Activated T-cell treated with anti-CD3 and anti-CD28 coated beads, Interleukin-2, amount 50 U/mL, for 4 hours (primary cell): ENCODE measurements around the gene AKT1S1. TPM values are rescaled to one million over a fixed set of nuclear protein-coding genes. Genes with fewer than 3 reads are reported as not detected.
"Not testable (repeated sequence)": the region's sequence is repeated elsewhere in the genome, so short reads cannot be mapped to it uniquely, and the experiment has no call there.

ENCODE experiments used
- ATAC-seq, 2 donors: fragments of 200-7000 bp; cut with Tn5 transposase; one replicate each; pipeline ENCODE4 v1.10.0; 2021
- DNase-seq: peaks from one replicate; pipeline ENCODE4 v3.0.0-alpha.2; 2020
- H3K27me3 Mint-ChIP-seq: one replicate; pipeline ENCODE4 v1.8.0; 2021; ENCODE audit warnings: low read depth, mixed read lengths
- H3K36me3 Mint-ChIP-seq: one replicate; pipeline ENCODE4 v1.8.0; 2022; ENCODE audit warnings: mixed read lengths; ENCODE audit not compliant: insufficient read depth
- H3K4me1 Mint-ChIP-seq: one replicate; pipeline ENCODE4 v1.8.0; 2021; ENCODE audit warnings: low read depth, mixed read lengths
- H3K4me3 Mint-ChIP-seq: one replicate; pipeline ENCODE4 v1.8.0; 2021; ENCODE audit warnings: mild to moderate bottlenecking, moderate library complexity, mixed read lengths
- H3K9me3 Mint-ChIP-seq: one replicate; pipeline ENCODE4 v1.8.0; 2021; ENCODE audit warnings: mixed read lengths
- total RNA-seq, 3 donors: library from RNA; stranded (reverse); gene quantifications; one replicate each; pipeline ENCODE4 v1.2.1, GENCODE V29; 2021

AKT1S1 gene
- total RNA-seq, 3 donors from 2014 or later, result 25.3 to 31.6 (median 28.0) TPM

- not testable (repeated sequence) for DNase-seq, H3K9me3 Mint-ChIP-seq, H3K27me3 Mint-ChIP-seq, ATAC-seq, H3K36me3 Mint-ChIP-seq
- H3K4me3 Mint-ChIP-seq, result peak overlapping the region; percentile 95
- H3K4me1 Mint-ChIP-seq, result peaks cover 19% of the 10 kb centered on the region
These were observed 57.6 kb downstream of the AKT1S1 start for GRCh38 chr19:49819452-49820115.

Other genes with a start within 250 kb of the AKT1S1 start
- 1 to 10 TPM; 2.3 to 3.8 (median 3.5) TPM for gene RRAS, start 237.2 kb downstream of the AKT1S1 start, total RNA-seq
- gene SCAF1, start 235.1 kb downstream of the AKT1S1 start, total RNA-seq, result 10 to 100 TPM; 81.7 to 82.9 (median 82.5) TPM
- 100 to 1,000 TPM; 140 to 160 (median 148) TPM for gene IRF3, start 211.5 kb downstream of the AKT1S1 start, total RNA-seq
- gene BCL2L12, start 211.4 kb downstream of the AKT1S1 start, total RNA-seq, result 10 to 100 TPM; 64.6 to 71.2 (median 71.1) TPM
- 100 to 1,000 TPM; 692 to 815 (median 725) TPM for gene PRMT1, start 200.1 kb downstream of the AKT1S1 start, total RNA-seq
- gene ADM5, start 187.8 kb downstream of the AKT1S1 start, total RNA-seq, result 10 to 100 TPM; 16.3 to 20.8 (median 17.2) TPM
- gene CPT1C, start 186.2 kb downstream of the AKT1S1 start, total RNA-seq, result 1 to 10 TPM in 1 of 3 donors, under 1 TPM in 2; 0.60 to 1.2 (median 0.95) TPM
- 1 to 10 TPM in 1 of 3 donors, under 1 TPM in 1, not detected in 1; 0.40 to 1.2 TPM for gene TSKS, start 114.0 kb downstream of the AKT1S1 start, total RNA-seq
- 10 to 100 TPM; 63.6 to 73.6 (median 71.5) TPM for gene AP2A1, start 110.4 kb downstream of the AKT1S1 start, total RNA-seq
- 10 to 100 TPM; 15.6 to 19.9 (median 18.5) TPM for gene FUZ, start 64.1 kb downstream of the AKT1S1 start, total RNA-seq
- 10 to 100 TPM; 44.1 to 51.0 (median 47.2) TPM for gene MED25, start 59.1 kb downstream of the AKT1S1 start, total RNA-seq
- gene PTOV1, start 26.2 kb downstream of the AKT1S1 start, total RNA-seq, result 10 to 100 TPM; 77.8 to 86.3 (median 83.7) TPM
- 100 to 1,000 TPM; 110 to 120 (median 110) TPM for gene PNKP, start 9.8 kb downstream of the AKT1S1 start, total RNA-seq
- 10 to 100 TPM; 29.1 to 30.5 (median 29.3) TPM for gene TBC1D17, start 347 bp upstream of the AKT1S1 start, total RNA-seq
- gene IL4I1, start 19.5 kb upstream of the AKT1S1 start, total RNA-seq, result 10 to 100 TPM; 24.7 to 52.7 (median 36.4) TPM
- 10 to 100 TPM; 58.4 to 73.1 (median 60.6) TPM for gene ATF5, start 51.9 kb upstream of the AKT1S1 start, total RNA-seq
- gene NUP62, start 52.1 kb upstream of the AKT1S1 start, total RNA-seq, result 100 to 1,000 TPM; 172 to 189 (median 184) TPM
- gene SIGLEC11, start 83.8 kb upstream of the AKT1S1 start, total RNA-seq, result not detected
- 10 to 100 TPM; 40.5 to 45.8 (median 40.5) TPM for gene VRK3, start 148.0 kb upstream of the AKT1S1 start, total RNA-seq
- 10 to 100 TPM in 2 of 3 donors, 1 to 10 TPM in 1; 9.5 to 12.7 (median 10.1) TPM for gene ZNF473, start 148.7 kb upstream of the AKT1S1 start, total RNA-seq